Measurements from ENCODE around the gene AZI2.

The AZI2 gene

GRCh38 chr3:28300345-28300962 is 48.2 kb downstream of the AZI2 start:
- DNase-seq (ENCODE audit: low spot score) = no peak

- DNase-seq (ENCODE audit: low spot score) = no peak
Observed at GRCh38 chr3:28299705-28300104, 48.9 kb downstream of the AZI2 start.

GRCh38 chr3:28295898-28296490 is 52.6 kb downstream of the AZI2 start:
- DNase-seq (ENCODE audit: low spot score) = no peak

GRCh38 chr3:28294667-28295413 is 53.8 kb downstream of the AZI2 start:
- no peak for DNase-seq (ENCODE audit: low spot score)

GRCh38 chr3:28292622-28293021 is 56.0 kb downstream of the AZI2 start:
- DNase-seq (ENCODE audit: low spot score) = no peak

- DNase-seq (ENCODE audit: low spot score) = no peak
Observed at GRCh38 chr3:28291577-28291976, 57.0 kb downstream of the AZI2 start.

GRCh38 chr3:28290863-28291300 is 57.7 kb downstream of the AZI2 start:
- DNase-seq (ENCODE audit: low spot score) = no peak

GRCh38 chr3:28287046-28287445 is 61.6 kb downstream of the AZI2 start:
- no peak for DNase-seq (ENCODE audit: low spot score)

- DNase-seq (ENCODE audit: low spot score) = no peak
Observed at GRCh38 chr3:28286595-28286994, 62.0 kb downstream of the AZI2 start.

- no peak for DNase-seq (ENCODE audit: low spot score)
Observed at GRCh38 chr3:28280781-28281180, 67.8 kb downstream of the AZI2 start.

GRCh38 chr3:28279770-28280169 is 68.9 kb downstream of the AZI2 start:
- no peak for DNase-seq (ENCODE audit: low spot score)

- DNase-seq (ENCODE audit: low spot score) = no peak
Observed at GRCh38 chr3:28278918-28279317, 69.7 kb downstream of the AZI2 start.

- no peak for DNase-seq (ENCODE audit: low spot score)
Observed at GRCh38 chr3:28273837-28274236, 74.8 kb downstream of the AZI2 start.
